ENCODE data around the gene ALK. TPM values are rescaled to one million over a fixed set of nuclear protein-coding genes. Genes with fewer than 3 reads are reported as not detected.

Gene ALK
- polyA plus RNA-seq, 1 of the 3 experiments (the other 2 are of a cell fraction): 0.30 TPM

DNA sequence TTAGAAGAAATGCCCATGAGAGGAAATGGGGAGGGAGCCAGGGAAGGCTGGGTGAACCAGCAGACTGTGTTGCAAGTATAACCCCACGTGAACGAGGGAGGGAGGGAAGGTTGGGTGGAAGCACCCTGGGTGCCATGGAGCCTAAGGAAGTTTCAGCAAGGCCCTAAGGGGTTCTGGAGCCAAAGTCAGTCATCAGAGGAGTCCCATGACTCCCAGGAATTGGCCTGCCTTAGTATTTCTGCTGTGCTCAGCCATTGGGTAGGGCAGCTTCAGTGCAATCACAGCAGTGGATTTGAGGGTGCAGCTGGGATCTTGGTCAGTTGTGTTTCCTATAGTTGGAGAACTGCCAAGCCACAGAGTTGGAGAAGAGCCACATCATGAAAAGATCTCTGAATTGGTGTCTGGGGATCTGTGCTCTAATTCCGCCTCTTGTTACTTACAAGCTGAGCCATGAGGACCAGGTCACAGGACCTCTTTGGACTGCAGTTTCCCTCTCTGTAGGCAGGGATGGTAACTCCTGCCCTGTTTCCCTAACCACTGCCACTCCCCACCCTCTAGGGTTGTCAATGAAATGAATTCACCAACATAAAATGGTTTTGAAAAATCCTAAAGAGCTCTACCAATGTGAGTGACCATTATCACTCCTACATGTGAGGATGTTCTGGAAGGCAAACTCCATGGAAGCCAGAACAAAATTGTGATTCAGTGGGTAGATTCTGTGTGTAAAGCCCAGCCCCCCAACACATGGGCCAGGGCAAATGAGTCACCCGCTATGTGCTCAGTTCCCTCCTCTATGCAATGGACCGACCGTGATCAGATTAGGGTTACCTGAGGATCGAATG, 697.3 kb downstream of the ALK start:
- H3K36me3 ChIP-seq (replicated peaks in 1 of 2; ENCODE audit: control insufficient read depth in 1 of 2, insufficient read depth in 2 of 2, low read length in 1 of 2): no peaks in the 10 kb centered on the region
- H3K27me3 ChIP-seq (ENCODE audit: insufficient read depth): peaks cover 15% of the 10 kb centered on the region; the same call in 1 of the 2 replicates
- ChIA-PET POLR2A (interaction anchor here (0.7 to 0.9 kb wide), 2 partner anchors 17 to 44 kb away, joined by 3 read pairs; no protein-coding TSS in a partner anchor), CTCF (interaction anchor here (0.8 to 2.2 kb wide), 11 partner anchors 15 to 854 kb away, joined by 3 to 5 read pairs (median 3); no protein-coding TSS in a partner anchor)
- WGBS (ENCODE audit: low lambda C conversion rate): 69% methylated on average over 7 of the region's 7 CpGs
- no peak overlapping the region for H2AFZ ChIP-seq (ENCODE audit: low read depth)
- no peak overlapping the region for H3K9ac ChIP-seq
- H3K4me1 ChIP-seq (ENCODE audit: control insufficient read depth in 1 of 2, insufficient read depth in 2 of 2, low read depth in 1 of 2, low read length in 1 of 2): peaks cover 14 to 58% of the 10 kb centered on the region in 2 experiments
- no peak overlapping the region for H3K4me3 ChIP-seq (ENCODE audit: low read depth in 2 of 2, low read length in 1 of 2)
- no peaks in the 10 kb centered on the region for H3K79me2 ChIP-seq (ENCODE audit: insufficient read depth)
- H3K4me2 ChIP-seq: no peak overlapping the region
- H3K9me2 ChIP-seq: no peaks in the 10 kb centered on the region
- H3K27ac ChIP-seq (ENCODE audit: low read depth in 2 of 2, low read length in 1 of 2): peak overlapping the region in 1 of 2 experiments; percentile 92; a peak in 2 of 4 replicates
- H4K20me1 ChIP-seq (ENCODE audit: insufficient read depth): no peaks in the 10 kb centered on the region
- peak; percentile 73 for DNase-seq
- H3F3A ChIP-seq (replicated peaks; ENCODE audit: insufficient read depth): no peaks in the 10 kb centered on the region
- no peaks in the 10 kb centered on the region for H3K9me3 ChIP-seq
- TF ChIP-seq TCF12 (IDR thresholded peaks at IDR 0.05): peak; percentile 55; the same call in 1 of the 2 replicates
- no peak for TF ChIP-seq POLR2AphosphoS5 (IDR thresholded peaks at IDR 0.05; ENCODE audit: low read depth, low read length)
- no peak for TF ChIP-seq GABPA (IDR thresholded peaks at IDR 0.05; ENCODE audit: low read depth)
- peak; percentile 92 for TF ChIP-seq NFIC (IDR thresholded peaks at IDR 0.05; ENCODE audit: borderline replicate concordance)
- no peak for TF ChIP-seq MEF2A (IDR thresholded peaks at IDR 0.05; ENCODE audit: borderline replicate concordance, low read depth)
- TF ChIP-seq SMC3 (IDR thresholded peaks at IDR 0.05; ENCODE audit: low read depth, low read length): no peak
- TF ChIP-seq MXI1 (IDR thresholded peaks at IDR 0.05; ENCODE audit: low read depth, low read length): peak; percentile 56; the same call in 1 of the 2 replicates
- peak in 1 of 2 experiments; percentile 64; a peak in 2 of 4 replicates for TF ChIP-seq EP300 (IDR thresholded peaks at IDR 0.05; ENCODE audit: borderline replicate concordance in 1 of 2, low read depth in 1 of 2, low read length in 1 of 2)
- TF ChIP-seq TEAD4 (IDR thresholded peaks at IDR 0.05; ENCODE audit: borderline replicate concordance, insufficient read depth): no peak
- TF ChIP-seq RAD21 (IDR thresholded peaks at IDR 0.05; ENCODE audit: low read length): no peak; the same call in none of the 2 replicates
- no peak for TF ChIP-seq RXRA (IDR thresholded peaks at IDR 0.05; ENCODE audit: borderline replicate concordance, low read depth)
- TF ChIP-seq EZH2phosphoT487 (IDR thresholded peaks at IDR 0.05; ENCODE audit: borderline replicate concordance, low read depth): no peak
- TF ChIP-seq NRF1 (IDR thresholded peaks at IDR 0.05; ENCODE audit: low read depth, low read length): no peak
- TF ChIP-seq, protein P1, sequence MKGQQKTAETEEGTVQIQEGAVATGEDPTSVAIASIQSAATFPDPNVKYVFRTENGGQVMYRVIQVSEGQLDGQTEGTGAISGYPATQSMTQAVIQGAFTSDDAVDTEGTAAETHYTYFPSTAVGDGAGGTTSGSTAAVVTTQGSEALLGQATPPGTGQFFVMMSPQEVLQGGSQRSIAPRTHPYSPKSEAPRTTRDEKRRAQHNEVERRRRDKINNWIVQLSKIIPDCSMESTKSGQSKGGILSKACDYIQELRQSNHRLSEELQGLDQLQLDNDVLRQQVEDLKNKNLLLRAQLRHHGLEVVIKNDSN (IDR thresholded peaks at IDR 0.05; ENCODE audit: borderline replicate concordance, low read depth): no peak
- peak; percentile 68 for TF ChIP-seq GATA2 (CRISPR knock-in tag; IDR thresholded peaks at IDR 0.05)
- TF ChIP-seq REST (IDR thresholded peaks at IDR 0.05; ENCODE audit: low read depth, low read length): no peak
- TF ChIP-seq, protein P2, sequence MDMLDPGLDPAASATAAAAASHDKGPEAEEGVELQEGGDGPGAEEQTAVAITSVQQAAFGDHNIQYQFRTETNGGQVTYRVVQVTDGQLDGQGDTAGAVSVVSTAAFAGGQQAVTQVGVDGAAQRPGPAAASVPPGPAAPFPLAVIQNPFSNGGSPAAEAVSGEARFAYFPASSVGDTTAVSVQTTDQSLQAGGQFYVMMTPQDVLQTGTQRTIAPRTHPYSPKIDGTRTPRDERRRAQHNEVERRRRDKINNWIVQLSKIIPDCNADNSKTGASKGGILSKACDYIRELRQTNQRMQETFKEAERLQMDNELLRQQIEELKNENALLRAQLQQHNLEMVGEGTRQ (IDR thresholded peaks at IDR 0.05; ENCODE audit: borderline replicate concordance, low read depth, low read length): no peak
- TF ChIP-seq FOXM1 (IDR thresholded peaks at IDR 0.05; ENCODE audit: low read depth): no peak
- TF ChIP-seq, protein P3, sequence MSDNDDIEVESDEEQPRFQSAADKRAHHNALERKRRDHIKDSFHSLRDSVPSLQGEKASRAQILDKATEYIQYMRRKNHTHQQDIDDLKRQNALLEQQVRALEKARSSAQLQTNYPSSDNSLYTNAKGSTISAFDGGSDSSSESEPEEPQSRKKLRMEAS (IDR thresholded peaks at IDR 0.05; ENCODE audit: low read depth): no peak
- TF ChIP-seq SIN3A (IDR thresholded peaks at IDR 0.05; ENCODE audit: borderline replicate concordance, low read depth, low read length): no peak
- peak; percentile 17 for TF ChIP-seq CHD2 (IDR thresholded peaks at IDR 0.05; ENCODE audit: low read length, partially characterized antibody)
- TF ChIP-seq, protein P4, sequence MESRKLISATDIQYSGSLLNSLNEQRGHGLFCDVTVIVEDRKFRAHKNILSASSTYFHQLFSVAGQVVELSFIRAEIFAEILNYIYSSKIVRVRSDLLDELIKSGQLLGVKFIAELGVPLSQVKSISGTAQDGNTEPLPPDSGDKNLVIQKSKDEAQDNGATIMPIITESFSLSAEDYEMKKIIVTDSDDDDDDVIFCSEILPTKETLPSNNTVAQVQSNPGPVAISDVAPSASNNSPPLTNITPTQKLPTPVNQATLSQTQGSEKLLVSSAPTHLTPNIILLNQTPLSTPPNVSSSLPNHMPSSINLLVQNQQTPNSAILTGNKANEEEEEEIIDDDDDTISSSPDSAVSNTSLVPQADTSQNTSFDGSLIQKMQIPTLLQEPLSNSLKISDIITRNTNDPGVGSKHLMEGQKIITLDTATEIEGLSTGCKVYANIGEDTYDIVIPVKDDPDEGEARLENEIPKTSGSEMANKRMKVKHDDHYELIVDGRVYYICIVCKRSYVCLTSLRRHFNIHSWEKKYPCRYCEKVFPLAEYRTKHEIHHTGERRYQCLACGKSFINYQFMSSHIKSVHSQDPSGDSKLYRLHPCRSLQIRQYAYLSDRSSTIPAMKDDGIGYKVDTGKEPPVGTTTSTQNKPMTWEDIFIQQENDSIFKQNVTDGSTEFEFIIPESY (IDR thresholded peaks at IDR 0.05; ENCODE audit: borderline replicate concordance, low read depth): no peak
